ENCODE measurements around the gene KRT73.
"Not testable (repeated sequence)": the region's sequence is repeated elsewhere in the genome, so short reads cannot be mapped to it uniquely, and the experiment has no call there.

The KRT73 gene

DNA sequence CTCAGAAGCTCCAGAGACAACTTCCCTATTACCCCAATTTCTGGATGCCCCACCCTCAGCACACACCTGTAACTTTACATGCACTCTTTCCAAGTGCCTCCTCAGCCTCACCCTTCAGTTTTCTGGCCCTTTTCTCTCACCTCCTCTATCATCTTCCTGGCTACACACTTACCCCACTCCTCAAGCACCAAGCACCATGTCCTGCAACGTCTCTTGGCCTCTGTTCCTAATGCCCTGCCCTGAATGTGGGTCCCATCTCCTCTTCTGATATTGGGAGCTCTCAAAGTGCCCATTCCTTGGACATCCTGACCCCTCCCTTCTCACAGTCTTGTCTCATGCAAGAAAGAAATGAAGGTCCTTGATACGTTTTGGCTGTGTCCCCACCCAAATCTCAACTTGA lies 18.3 kb downstream of the KRT73 start:
- no peak for DNase-seq

DNA sequence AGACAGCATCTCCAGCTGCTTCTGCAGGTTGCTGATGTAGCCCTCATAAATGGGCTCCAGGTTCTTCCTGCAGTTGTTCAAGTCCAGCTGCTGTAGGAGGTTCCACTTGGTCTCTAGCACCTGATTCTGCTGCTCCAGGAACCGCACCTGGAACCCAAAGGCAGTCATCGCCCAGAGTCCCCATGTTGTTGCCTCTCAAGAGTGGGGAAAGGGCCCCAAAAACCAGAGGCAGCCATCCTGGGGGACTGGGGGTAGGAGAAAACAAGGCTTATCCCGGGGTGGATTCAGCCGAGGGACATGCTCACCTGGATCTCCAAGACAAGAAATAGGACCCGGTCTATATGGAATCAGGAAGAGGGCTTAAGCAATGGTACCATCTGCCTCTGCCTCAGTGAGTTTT lies 19.4 kb downstream of the KRT73 start:
- no peak for DNase-seq

DNA sequence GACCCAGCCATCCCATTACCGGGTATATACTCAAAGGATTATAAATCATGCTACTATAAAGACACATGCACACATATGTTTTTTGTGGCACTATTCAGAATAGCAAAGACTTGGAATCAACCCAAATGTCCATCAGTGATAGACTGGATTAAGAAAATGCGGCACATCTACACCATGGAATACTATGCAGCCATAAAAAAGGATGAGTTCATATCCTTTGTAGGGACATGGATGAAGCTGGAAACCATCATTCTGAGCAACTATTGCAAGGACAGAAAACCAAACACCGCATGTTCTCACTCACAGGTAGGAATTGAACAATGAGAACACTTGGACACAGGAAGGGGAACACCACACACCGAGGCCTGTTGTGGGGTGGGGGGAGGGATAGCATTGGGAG lies 24.1 kb downstream of the KRT73 start:
- DNase-seq: not testable (repeated sequence)

DNA sequence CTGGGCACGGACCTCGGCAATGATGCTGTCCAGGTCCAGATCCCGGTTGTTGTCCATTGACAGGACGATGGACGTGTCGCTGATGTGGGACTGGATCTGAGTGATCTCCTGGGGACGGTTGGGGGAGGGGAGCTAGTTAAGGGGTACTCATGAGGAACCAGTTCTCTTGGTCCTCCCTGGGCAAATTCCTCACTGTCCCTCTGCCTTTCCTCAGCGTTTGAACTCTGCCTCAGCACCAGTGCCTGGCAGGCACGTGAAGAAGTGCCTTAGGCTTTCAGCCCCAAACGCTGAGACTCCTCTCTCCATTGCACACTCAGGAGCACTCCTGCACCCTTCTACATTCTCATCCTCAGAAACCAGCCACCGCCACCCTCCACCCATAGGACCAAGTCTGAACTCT lies 26.8 kb downstream of the KRT73 start:
- DNase-seq: no peak

DNA sequence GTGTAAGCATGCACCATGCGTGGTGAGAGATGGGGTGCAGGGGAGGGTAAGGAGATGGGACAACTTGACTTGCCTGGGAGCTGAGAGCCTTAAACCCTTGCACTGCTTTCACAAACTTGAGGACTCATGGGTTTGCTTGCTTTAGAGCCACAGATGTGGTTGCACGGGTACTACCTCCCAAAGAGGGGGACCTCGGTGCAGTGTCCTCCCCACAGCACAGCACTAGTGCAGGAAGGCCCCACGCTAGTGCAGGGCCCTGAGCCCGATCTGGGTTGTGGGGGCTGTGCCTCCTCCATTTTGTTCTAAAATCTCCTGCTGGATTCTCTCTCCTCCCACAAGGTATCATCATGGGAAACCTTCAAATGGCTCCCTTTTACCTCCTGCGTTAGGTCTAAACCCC lies 28.3 kb downstream of the KRT73 start:
- DNase-seq: no peak

DNA sequence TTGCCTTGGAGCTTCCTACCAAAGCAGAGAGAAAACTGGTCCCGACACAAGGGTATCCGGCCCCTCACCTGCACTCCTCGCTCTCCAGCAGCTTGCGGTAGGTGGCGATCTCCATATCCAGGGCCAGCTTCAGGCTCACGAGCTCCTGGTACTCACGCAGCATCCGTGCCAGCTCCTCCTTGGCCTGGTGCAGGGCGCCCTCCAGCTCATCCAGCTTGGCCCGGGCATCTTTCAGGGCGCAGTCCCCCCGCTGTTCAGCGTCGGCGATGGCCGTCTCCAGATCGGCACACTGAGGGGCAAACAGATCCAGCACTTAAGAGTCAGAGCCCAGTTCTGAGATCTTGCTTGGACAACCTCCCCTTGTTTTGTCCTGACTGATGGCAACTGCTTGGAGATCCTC lies 30.8 kb downstream of the KRT73 start:
- no peak for DNase-seq

DNA sequence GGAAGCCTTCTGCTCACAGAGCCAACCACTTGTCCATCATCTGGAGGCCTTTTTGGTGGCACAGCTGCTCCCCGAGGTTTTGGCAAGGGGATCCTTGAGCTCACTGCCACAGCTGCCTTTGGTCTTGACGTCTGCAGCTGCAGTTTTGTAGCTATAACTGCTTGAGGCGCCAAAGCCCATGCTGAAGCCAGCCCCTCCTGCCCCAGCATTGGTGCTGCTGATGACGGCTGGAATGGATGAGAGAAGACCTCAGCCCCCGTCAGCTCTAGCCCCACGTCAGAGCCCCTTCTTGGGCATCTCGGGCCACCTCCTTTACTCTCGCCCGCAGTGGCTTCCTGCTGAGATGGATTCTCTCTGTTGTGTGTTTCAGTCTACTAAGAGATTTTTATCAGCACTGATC lies 32.4 kb downstream of the KRT73 start:
- DNase-seq: no peak

DNA sequence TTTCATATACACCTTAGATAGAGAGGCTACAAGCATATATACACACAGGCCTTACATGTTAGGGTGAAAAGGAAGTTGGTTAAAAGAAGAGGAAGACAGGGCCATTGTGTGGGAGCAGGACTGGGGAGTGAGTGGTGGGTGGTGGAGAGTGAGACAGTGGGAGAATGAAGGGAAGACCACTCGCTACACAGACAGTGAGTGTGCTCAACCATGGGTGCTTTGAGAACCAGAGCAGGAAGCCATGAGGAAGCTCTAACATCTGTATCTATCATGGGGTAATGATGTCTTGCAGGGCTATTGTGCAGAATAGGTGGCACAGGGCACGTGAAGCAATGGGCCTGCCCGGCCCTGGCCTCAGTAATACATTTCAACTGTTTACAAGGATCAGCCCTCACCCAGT lies 33.3 kb downstream of the KRT73 start:
- no peak for DNase-seq

DNA sequence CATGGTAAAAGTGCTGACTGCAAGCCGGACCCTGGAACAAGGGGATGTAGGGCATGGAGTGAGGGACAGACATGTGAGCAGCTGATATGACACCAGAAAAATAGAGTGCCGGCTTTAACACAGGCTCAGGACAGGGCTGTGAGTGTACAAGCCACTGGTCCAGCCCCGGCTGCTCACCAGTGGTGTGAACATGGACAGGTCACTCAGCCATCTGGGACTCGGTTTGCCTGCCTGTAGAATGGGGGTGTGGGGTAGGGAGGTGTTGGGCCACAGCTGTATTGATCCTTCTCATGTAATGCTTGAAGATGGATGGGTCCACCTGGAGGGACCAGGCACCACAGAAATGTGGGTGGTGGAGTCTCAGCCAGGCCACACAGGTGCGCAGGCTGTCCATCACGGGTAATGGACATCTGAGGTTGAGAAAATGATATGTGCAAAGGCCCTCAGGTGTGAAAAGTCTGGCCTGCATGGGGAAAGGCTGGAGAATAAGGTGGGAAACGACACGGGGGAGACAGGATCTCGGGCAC lies 34.1 kb downstream of the KRT73 start:
- no peak for DNase-seq

DNA sequence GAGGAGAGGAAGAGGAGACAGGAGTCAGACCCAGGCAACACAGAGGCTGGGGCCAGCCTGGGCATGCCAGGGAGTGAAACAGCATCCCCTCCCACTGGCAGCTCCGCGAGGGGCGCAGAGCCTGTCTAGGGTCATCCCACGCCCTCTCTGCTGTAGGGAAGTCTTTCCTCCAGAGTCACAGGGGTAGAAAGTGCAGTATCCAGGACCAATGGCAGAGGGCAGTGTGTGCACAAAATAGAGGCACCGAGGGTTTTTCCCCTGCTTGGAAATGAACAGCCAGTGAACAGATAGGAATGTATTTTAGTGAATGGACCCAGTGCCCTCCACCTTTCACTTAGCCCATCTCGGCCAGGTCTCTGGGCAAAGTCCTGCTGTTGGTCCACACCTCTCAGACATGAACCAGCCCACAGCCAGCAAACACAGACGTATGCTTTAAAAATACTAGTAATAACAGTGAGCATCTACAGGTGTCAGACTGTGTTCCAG lies 35.3 kb downstream of the KRT73 start:
- DNase-seq: peak; percentile 18

DNA sequence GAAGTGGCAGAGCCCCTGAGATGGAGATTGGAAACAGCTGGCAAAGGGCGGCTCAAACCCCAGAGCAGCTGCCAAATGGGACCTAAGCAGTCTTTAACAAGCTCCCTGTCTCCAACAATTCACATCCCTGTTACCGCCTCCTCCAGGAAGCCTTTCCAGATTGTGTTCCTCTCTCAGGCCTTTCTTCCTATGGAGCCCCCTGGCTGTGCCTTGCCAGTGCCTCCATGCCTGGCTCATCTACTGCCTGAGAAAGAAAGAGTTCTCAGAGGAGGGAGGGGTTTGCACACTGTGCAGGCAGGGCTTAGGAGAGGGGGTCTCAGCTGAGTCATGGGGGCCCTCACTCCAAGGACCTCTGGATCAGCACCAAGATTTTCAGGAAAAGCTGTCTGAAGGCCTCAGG lies 35.9 kb downstream of the KRT73 start:
- no peak for DNase-seq

DNA sequence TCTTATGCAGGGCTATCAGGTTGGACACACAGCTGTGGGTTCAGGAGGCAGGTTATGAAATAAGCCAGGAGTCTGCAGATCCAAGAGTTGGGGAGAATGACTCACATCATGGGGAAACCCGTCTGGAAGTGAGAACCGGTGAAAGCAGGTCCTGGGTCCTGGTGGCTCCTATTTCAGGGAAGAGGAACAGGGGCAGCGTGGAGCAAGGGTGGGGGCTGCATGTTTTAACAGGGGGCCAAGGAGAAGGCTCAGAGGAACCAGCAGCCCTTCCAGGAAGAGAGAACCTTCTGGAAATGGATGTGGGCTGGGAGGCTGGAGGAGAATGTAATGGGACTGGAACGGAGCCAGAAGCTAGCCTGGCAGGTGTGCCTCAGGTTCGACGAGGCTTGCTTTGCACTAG lies 36.9 kb downstream of the KRT73 start:
- DNase-seq: no peak

DNA sequence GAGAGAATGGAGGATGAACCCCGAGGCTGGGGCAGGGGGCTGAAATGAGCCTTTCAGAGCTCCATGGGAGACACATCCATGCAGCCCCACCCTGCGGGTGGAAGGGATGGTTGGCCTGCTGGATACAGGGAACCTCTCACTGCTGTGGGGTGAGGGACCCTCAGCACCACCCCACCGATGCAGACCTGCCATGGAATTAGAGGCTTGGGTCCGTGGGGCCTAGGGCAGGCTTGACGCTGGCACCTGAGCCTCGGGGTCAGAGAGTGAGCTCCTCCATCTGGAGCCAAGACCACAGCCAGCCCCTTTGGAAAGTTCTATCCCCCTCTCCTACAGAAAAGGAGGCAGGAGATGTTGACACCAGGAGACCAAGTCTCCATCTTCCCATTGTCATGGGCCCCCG lies 37.3 kb downstream of the KRT73 start:
- DNase-seq: no peak

DNA sequence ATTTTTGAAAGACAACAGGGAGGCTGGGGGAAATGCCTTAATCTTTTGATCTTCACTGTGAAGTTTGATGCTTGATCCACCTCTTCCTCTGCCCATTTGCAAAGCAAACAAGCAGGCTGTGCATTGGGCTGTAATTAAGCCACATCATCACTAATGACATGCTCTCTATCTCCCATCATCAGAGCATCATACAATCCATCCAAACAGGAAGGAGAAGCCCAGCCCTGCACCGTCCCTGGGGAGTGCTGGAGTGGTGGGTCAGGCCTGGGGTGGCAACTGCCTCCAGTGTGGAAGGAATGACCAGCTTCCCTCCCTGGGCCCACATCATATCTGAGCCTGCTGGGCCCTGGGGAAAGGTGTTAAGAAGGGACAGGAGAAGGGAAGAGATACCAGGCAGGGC lies 37.9 kb downstream of the KRT73 start:
- DNase-seq: no peak

DNA sequence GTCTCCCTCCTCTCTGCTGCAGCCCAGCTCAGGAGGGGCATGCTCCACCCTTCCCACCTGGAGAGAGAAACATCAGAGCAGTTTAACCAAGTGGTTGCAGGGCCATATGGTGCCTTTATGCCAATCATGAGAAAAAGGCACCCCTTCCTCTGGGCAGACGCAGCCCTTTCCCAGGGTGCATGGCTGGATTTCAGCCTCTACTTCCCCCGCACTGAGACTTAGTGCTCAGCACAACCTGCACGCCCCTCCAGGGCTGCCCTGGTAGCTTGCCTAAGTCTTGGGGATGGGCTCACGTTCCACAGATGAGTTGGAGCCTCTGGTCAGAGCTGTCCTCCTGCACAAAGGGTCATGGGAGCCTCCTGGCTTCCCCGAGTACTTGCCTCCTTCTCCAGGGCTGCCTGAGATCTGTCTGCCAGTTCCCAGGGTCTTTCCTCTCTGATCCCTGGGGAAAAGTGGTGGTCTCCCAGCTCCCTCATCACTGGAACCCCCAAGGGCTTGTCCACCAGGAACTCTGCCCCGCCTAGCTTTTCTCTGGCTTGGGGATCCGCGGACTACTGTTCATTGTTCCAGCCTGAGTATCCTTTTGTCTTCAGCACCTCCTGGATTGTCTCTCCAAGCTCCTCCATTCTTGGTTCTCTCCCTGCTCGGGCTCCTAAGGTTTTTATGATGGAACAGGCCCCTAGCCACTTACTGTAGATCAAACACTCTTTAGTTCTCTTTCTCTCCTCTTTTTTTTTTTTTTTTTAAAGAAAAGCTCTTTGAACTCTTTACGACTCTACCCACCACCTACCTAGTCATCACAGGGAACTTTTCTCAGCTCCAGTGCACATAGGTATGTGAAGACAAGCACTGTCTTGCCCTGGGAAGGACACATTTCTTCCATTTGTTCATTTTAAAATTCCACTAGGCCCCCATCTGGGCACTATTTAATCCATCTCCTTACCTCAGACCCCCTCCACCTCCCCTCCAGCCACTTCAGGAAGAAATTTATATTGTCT lies 38.6 kb downstream of the KRT73 start:
- DNase-seq: no peak

DNA sequence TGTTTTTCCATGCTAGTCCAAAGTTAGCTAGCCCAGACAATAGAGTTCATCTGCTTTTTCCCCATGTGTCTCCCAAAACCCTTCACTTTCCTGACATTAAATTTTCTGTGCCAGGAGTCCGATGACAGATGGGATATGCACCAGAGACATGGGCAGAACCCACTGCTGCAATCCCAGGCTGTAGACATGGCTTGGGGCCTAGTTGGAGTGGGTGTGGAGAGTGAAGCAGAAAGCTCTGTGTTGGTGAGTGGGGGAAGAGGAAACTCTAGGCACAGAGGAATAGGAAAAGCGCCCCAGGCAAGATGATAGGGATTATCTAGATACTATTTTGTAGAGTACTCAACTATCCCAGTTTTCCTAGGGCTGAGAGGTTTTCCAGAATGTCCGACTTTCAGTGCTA lies 39.9 kb downstream of the KRT73 start:
- DNase-seq: no peak

DNA sequence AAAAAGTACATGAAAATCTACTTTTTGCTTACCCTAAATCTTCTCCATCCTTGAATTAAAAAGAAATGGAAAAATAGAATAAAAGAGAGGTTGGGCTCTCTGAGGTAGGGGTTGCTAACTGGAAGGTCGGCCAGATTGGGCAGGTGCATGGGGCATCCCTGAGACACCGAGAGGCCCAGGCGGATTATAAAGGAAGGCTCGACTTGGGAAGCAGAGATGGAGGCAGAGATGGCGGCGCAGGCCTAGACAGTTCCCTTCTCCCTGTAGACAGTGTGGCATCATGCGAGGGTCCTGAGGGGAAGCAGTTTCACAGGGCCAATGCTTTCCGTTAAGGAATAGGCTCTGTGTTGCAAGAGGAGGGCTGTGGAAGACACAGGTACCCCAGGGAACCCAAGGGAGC lies 41.0 kb downstream of the KRT73 start:
- DNase-seq: no peak

DNA sequence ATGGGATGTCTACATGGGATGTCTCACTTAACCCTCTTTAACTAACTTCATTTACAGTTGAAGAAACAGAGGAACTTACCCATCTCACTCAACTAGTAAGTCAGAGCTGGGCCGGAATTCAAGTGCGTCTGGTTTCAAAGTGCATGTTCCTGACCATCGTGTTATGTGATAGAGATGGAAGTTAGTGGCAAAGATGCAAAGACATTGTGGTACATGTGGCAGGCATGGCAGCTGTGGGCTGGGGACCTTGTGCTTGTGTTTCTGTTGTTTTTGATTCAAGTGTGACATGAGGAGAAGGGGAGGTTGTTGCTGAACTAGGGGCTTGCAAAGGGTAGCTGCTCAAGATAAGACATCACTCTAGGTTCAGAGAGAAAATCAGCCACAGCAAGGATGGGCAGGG lies 42.4 kb downstream of the KRT73 start:
- no peak for DNase-seq

DNA sequence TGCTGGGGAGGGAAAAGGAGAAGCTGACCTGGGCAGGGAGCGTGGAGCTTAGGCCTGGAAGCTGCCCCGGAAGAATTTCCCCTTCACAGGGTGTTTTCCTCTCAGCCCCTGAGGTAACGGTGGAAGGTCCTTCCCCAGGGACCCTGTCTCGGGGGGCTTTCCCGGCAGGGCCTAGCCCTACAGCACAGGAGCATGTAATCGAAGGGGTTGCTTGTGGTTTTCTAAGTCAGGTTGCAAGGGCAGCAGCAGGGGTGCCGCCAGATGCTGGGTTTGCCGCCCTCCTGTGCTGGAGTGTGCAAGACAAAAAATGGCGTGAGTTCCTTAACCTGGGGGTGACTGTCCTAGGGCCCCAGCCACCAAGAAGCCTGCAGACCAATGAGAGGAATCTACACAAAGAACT lies 43.1 kb downstream of the KRT73 start:
- DNase-seq: no peak

DNA sequence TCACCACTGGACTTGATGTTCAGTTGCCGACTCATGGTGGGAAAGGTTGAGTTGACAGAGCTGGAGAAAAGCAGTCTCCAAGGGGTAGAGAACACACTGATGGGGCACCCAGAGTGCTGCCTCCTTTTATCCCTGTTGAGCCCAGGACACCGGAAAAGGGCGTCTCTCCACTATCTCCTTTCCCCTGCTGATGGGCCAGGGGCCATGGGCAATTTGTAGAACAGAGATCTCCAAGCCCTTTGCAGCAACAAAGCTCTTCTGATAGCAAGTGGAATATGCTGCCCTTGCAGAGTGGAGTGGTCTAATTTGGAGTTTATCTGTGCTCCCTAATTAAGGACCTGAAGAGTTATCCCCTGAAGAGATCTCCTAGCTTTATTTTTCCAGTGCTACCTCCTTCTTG lies 44.6 kb downstream of the KRT73 start, which contains the start of gene KRT74:
TSS of gene KRT74 (minus strand) at position 101 of the 400 bp plus-strand sequence. CDS start at position 35, 66 bp downstream.
- no peak for DNase-seq

DNA sequence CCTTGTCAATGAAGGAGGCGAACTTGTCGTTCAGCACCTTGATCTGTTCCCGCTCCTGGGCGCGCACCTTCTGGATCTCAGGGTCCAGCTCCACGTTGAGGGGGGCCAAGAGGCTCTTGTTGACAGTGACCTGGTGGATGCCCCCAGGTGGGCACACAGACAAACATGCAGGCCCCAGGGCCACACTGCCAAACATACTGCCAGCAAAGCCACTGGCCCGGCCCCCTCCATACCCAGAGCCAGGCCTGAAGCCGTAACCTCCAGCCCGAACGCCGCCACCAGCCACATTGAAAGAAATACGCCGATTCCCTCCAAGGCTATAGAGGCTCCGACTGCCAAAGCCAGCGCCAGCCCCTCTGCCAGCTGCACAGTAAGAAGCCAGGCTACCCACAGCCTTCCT lies 45.1 kb downstream of the KRT73 start:
- no peak for DNase-seq

DNA sequence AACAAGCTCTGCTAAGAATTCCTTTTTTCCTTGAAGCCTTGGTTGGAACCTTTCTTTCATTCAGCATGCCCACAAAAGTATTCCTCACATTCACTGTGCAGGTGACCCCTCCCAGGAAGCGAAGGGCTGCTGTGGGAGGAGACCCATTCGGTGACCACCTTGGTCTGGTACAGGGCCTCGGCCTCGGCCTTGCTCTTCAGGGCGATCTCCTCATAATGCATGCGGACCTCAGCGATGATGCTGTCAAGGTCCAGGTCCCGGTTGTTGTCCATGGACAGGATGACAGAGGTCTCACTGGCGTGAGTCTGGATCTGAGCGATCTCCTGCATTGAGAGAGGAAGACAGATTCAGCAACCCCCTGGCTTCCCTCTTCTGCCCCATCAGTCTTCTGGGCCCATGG lies 47.8 kb downstream of the KRT73 start:
- DNase-seq: no peak

DNA sequence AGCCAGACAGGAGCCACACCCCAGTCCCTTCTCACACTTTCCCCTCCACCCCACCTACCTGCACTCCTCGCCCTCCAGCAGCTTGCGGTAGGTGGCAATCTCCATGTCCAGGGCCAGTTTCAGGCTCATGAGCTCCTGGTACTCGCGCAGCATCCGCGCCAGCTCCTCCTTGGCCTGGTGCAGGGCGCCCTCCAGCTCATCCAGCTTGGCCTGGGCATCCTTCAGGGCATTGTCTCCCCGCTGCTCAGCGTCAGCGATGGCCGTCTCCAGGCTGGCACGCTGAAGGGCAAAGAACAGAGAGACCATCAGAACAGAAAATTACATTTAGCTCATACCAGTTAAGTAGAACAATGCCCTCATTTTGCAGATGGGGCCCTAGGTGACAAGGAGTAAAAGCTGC lies 50.2 kb downstream of the KRT73 start:
- no peak for DNase-seq

DNA sequence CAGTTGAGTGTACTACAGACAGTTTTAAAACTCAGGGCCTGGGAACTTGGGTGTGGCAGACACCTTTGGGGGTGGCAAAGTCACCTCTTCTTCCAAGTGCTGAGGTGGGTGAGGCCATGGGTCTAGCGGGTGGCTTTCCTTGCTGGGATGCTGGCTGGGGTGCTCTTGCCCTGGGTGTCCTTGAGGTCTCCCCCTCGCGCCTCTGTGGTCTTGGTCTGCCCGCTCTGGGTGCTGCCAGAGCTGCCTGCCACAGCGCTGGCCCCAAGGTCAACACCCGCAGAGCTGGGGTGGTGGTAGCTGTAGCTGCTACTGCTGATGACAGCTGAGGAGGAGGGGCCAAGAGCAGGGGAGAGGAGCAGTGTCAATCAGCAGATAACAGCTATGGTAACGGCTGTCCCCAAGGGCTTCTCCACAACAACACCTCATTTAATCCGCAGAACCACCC lies 51.5 kb downstream of the KRT73 start:
- DNase-seq: no peak
